Gastrocnemius medialis (tissue), 4 donors: ENCODE measurements around the gene SDHA.

Experiments used
- CTCF ChIP-seq, 5 experiments: fragments of 450-650 bp in 3 of 5; fragments of 200-600 bp in 2 of 5; sonication (generic) in 2 of 5; IDR thresholded peaks in 4 of 5; conservative IDR thresholded peaks in 1 of 5; 1 replicate in 4 of 5; 2 replicates in 1 of 5; pipeline ENCODE4 v1.5.1; 2016 to 2019; ENCODE audit warnings: antibody characterized with exemption in 5 of 5, mild to moderate bottlenecking in 3 of 5, moderate library complexity in 3 of 5
- POLR2A ChIP-seq, 2 donors: fragments of 450-650 bp; IDR thresholded peaks; one replicate each; pipeline ENCODE4 v1.6.1; 2017; ENCODE audit warnings: antibody characterized with exemption in 2 of 2, mild to moderate bottlenecking in 2 of 2, moderate library complexity in 2 of 2

GRCh38 chr5:305459-305858 is 87.3 kb downstream of the SDHA start:
- TF ChIP-seq CTCF (IDR thresholded peaks at IDR 0.05 in 4 of 5, conservative IDR thresholded peaks at IDR 0.05 in 1 of 5) (no peak), POLR2A (IDR thresholded peaks at IDR 0.05) (no peak)
